HCT116 (cell line): ENCODE data around the gene PLCG2. TPM values are rescaled to one million over a fixed set of nuclear protein-coding genes. Genes with fewer than 3 reads are reported as not detected.

Source experiments
- ATAC-seq: fragments of 200-7000 bp; cut with Tn5 transposase; 2 replicates; pipeline ENCODE4 v1.9.1; 2020; ENCODE audit warnings: mild to moderate bottlenecking, moderate library complexity
- BruUV-seq: library from RNA; stranded (reverse); fragments of 400-500 nt; replicated peaks from 2 replicates; lab custom pipeline; 2021; lab: Mats Ljungman, UMichigan
- CTCF ChIA-PET: fragments of 300-600 bp; sonication (Branson Sonifier 250); formaldehyde crosslinking; loops from one replicate; lab custom pipeline; 2021; ENCODE audit warnings: antibody characterized with exemption; lab: Charles Lee
- POLR2A ChIA-PET: fragments of 300-600, 350-600 bp; sonication (Branson Sonifier 250); formaldehyde crosslinking; loops from one replicate; lab custom pipeline; 2021; ENCODE audit warnings: antibody characterized with exemption; lab: Charles Lee
- RAD21 ChIA-PET, 2 experiments: fragments of 300-600 bp; sonication (Branson Sonifier 250); formaldehyde crosslinking; loops; one replicate each; lab custom pipeline; 2023; ENCODE audit warnings: low total read pairs in 2 of 2; ENCODE audit not compliant: uncharacterized antibody in 2 of 2, unreplicated experiment in 2 of 2, low non-redundant PET in 1 of 2; lab: Charles Lee
- DNase-seq: peaks from one replicate; pipeline ENCODE4 v3.0.0-alpha.2; 2010; ENCODE audit warnings: low read depth, low spot score
- H2AFZ ChIP-seq: fragments of 200-600 bp; shearing (Covaris generic), sonication (generic); 2 replicates; pipeline ENCODE4 v1.6.1; 2017; ENCODE audit warnings: low read depth, mixed run types, mixed read lengths, antibody characterized with exemption, low read length; ENCODE audit not compliant: poor library complexity, severe bottlenecking
- H3K27ac ChIP-seq: 2 replicates; pipeline ENCODE4 v1.5.1; 2012; ENCODE audit warnings: low read depth, low read length
- H3K27me3 ChIP-seq: fragments of 200-600 bp; sonication (generic); 2 replicates; pipeline ENCODE4 v1.6.1; 2016; ENCODE audit warnings: mixed run types, low read length, mixed read lengths; ENCODE audit not compliant: insufficient read depth
- H3K36me3 ChIP-seq, 2 experiments: fragments of 200-500 bp in 1 of 2; fragments of 200-600 bp in 1 of 2; sonication (Bioruptor generic) in 1 of 2; sonication (generic) in 1 of 2; 2 replicates each; pipeline versions ENCODE4 v1.5.1 to v1.6.1; 2014 to 2016; ENCODE audit warnings: low read length in 2 of 2, inconsistent platforms in 1 of 2, mixed read lengths in 1 of 2, mixed run types in 1 of 2; ENCODE audit not compliant: insufficient read depth in 2 of 2, control insufficient read depth in 1 of 2
- H3K4me1 ChIP-seq, 2 experiments: fragments of 200-600 bp in 1 of 2; sonication (generic) in 1 of 2; 2 replicates each; pipeline versions ENCODE4 v1.5.1 to v1.6.1; 2012 to 2017; ENCODE audit warnings: low read length in 2 of 2, inconsistent platforms in 1 of 2, mild to moderate bottlenecking in 1 of 2, mixed read lengths in 1 of 2, mixed run types in 1 of 2, moderate library complexity in 1 of 2; ENCODE audit not compliant: insufficient read depth in 2 of 2, control insufficient read depth in 1 of 2
- H3K4me2 ChIP-seq: fragments of 200-600 bp; sonication (generic); 2 replicates; pipeline ENCODE4 v1.6.1; 2017; ENCODE audit warnings: mixed run types, low read length, mixed read lengths
- H3K4me3 ChIP-seq, 2 experiments: fragments of 200-600 bp in 1 of 2; sonication (generic) in 1 of 2; replicated peaks in 1 of 2; 2 replicates each; pipeline ENCODE4 v1.5.1; 2011 to 2016; ENCODE audit warnings: low read length in 2 of 2, control low read depth in 1 of 2, low read depth in 1 of 2, mild to moderate bottlenecking in 1 of 2, mixed read lengths in 1 of 2, mixed run types in 1 of 2
- H3K79me2 ChIP-seq: fragments of 200-600 bp; sonication (generic); 2 replicates; pipeline ENCODE4 v1.6.1; 2017; ENCODE audit warnings: mild to moderate bottlenecking, mixed run types, low read length, moderate library complexity, mixed read lengths; ENCODE audit not compliant: insufficient read depth
- H3K9ac ChIP-seq: fragments of 200-600 bp; sonication (generic); 2 replicates; pipeline ENCODE4 v1.6.1; 2016; ENCODE audit warnings: low read length, mixed read lengths
- H3K9me2 ChIP-seq: fragments of 200-600 bp; sonication (generic), shearing (Covaris generic); 2 replicates; pipeline ENCODE4 v1.6.1; 2017; ENCODE audit warnings: mixed run types, mild to moderate bottlenecking, moderate library complexity; ENCODE audit not compliant: insufficient read depth
- H3K9me3 ChIP-seq, 2 experiments: fragments of 200-500 bp in 1 of 2; fragments of 200-600 bp in 1 of 2; sonication (Bioruptor generic) in 1 of 2; sonication (generic) in 1 of 2; 2 replicates each; pipeline ENCODE4 v1.6.1; 2014 to 2017; ENCODE audit warnings: low read length in 2 of 2, mixed read lengths in 2 of 2, inconsistent platforms in 1 of 2, low read depth in 1 of 2, mild to moderate bottlenecking in 1 of 2, mixed run types in 1 of 2, moderate library complexity in 1 of 2; ENCODE audit not compliant: control insufficient read depth in 1 of 2, insufficient read depth in 1 of 2
- H4K20me1 ChIP-seq: fragments of 200-600 bp; sonication (generic), shearing (Covaris generic); 2 replicates; pipeline ENCODE4 v1.6.1; 2017; ENCODE audit warnings: mixed run types, mild to moderate bottlenecking, moderate library complexity; ENCODE audit not compliant: insufficient read depth
- ATF3 ChIP-seq: IDR thresholded peaks from 2 replicates; pipeline ENCODE4 v1.6.1; 2012
- CBX3 ChIP-seq: IDR thresholded peaks from 2 replicates; pipeline ENCODE4 v1.6.1; 2012; ENCODE audit warnings: low read depth
- CEBPB ChIP-seq: IDR thresholded peaks from 2 replicates; pipeline ENCODE4 v1.6.1; 2012; ENCODE audit warnings: low read depth
- ELF1 ChIP-seq: IDR thresholded peaks from 2 replicates; pipeline ENCODE4 v1.6.1; 2012; ENCODE audit warnings: low read depth, borderline replicate concordance
- EZH2 ChIP-seq: fragments of 200-600 bp; sonication (generic); IDR thresholded peaks from 2 replicates; pipeline ENCODE4 v1.6.1; 2017; ENCODE audit warnings: antibody characterized with exemption, mixed run types
- EZH2phosphoT487 ChIP-seq: fragments of 200-600 bp; IDR thresholded peaks from 2 replicates; pipeline ENCODE4 v1.6.1; 2018; ENCODE audit warnings: antibody characterized with exemption, borderline replicate concordance
- FOSL1 ChIP-seq: IDR thresholded peaks from 2 replicates; pipeline ENCODE4 v1.6.1; 2012; ENCODE audit warnings: low read depth
- JUND ChIP-seq: IDR thresholded peaks from 2 replicates; pipeline ENCODE4 v1.6.1; 2012
- MAX ChIP-seq: IDR thresholded peaks from 2 replicates; pipeline ENCODE4 v1.6.1; 2012
- POLR2AphosphoS5 ChIP-seq: IDR thresholded peaks from 2 replicates; pipeline ENCODE4 v1.6.1; 2011; ENCODE audit warnings: mild to moderate bottlenecking, low read depth, low read length, moderate library complexity
- RAD21 ChIP-seq: IDR thresholded peaks from 2 replicates; pipeline ENCODE4 v1.6.1; 2012; ENCODE audit warnings: low read depth, mild to moderate bottlenecking
- SIN3A ChIP-seq: IDR thresholded peaks from 2 replicates; pipeline ENCODE4 v1.6.1; 2012; ENCODE audit warnings: low read depth
- SP1 ChIP-seq: IDR thresholded peaks from 2 replicates; pipeline ENCODE4 v1.6.1; 2012; ENCODE audit warnings: low read depth
- SRF ChIP-seq: IDR thresholded peaks from 2 replicates; pipeline ENCODE4 v1.6.1; 2012; ENCODE audit warnings: low read depth
- TCF7L2 ChIP-seq: IDR thresholded peaks from 2 replicates; pipeline ENCODE4 v1.7.0; 2011; ENCODE audit warnings: borderline replicate concordance, inconsistent platforms; ENCODE audit not compliant: insufficient read depth, insufficient read length; ENCODE audit errors: extremely low read depth
- YY1 ChIP-seq: IDR thresholded peaks from 2 replicates; pipeline ENCODE4 v1.6.1; 2011; ENCODE audit warnings: low read length, low read depth, moderate library complexity, mild to moderate bottlenecking; ENCODE audit not compliant: insufficient replicate concordance; ENCODE audit errors: extremely low read depth
- ZBTB33 ChIP-seq: IDR thresholded peaks from 2 replicates; pipeline ENCODE4 v1.6.1; 2011; ENCODE audit warnings: mild to moderate bottlenecking, low read length, moderate library complexity; ENCODE audit not compliant: insufficient replicate concordance; ENCODE audit errors: extremely low read depth
- ZNF274 ChIP-seq: fragments of 200-500 bp; sonication (Bioruptor generic); IDR thresholded peaks from 2 replicates; pipeline ENCODE4 v1.6.1; 2014; ENCODE audit warnings: mild to moderate bottlenecking, low read depth, low read length, inconsistent platforms
- intact Hi-C: fragments of 100-400 bp; cut with micrococcal nuclease; formaldehyde crosslinking; loops from 2 replicates; pipeline ENCODE4 v1.10.0; 2022
- total RNA-seq: library from RNA; stranded (reverse); gene quantifications from one replicate; pipeline ENCODE4 v1.2.1, GENCODE V29; 2021; ENCODE audit not compliant: unreplicated experiment

The PLCG2 gene
- total RNA-seq, 1 experiment from 2014 or later: 31.2 TPM

- Histone ChIP-seq H2AFZ (no peak overlapping the region), H3K9ac (no peak overlapping the region), H3K36me3 (no peaks in the 10 kb centered on the region), H3K27ac (no peak overlapping the region), H3K4me2 (no peak overlapping the region), H3K27me3 (no peaks in the 10 kb centered on the region), H3K4me3 (no peak overlapping the region), H3K9me2 (no peaks in the 10 kb centered on the region), H3K9me3 (no peaks in the 10 kb centered on the region), H4K20me1 (0 out of 2 replicates have a peak, but pooled peaks cover 4% of the 10 kb centered on the region), H3K4me1 (no peaks in the 10 kb centered on the region), H3K79me2 (peaks cover 4% of the 10 kb centered on the region; the same call in 1 of the 2 replicates)
- no TSS peak for BruUV-seq
- ATAC-seq (peak; percentile 56; the same call in 1 of the 2 replicates), DNase-seq (no peak)
- POLR2A ChIA-PET: no interaction called here
- CTCF ChIA-PET: no interaction called here
- no peak for TF ChIP-seq JUND
- no peak for TF ChIP-seq SRF
- TF ChIP-seq ATF3: no peak
- TF ChIP-seq SP1: no peak
- TF ChIP-seq EZH2phosphoT487: no peak
- RAD21 ChIA-PET: no interaction called here
- intact Hi-C loops: no loop called here
These were observed 30.5 kb downstream of the PLCG2 start for GRCh38 chr16:81809567-81809966.

- Histone ChIP-seq H4K20me1 (0 out of 2 replicates have a peak, but pooled peaks cover 4% of the 10 kb centered on the region), H3K4me3 (no peak overlapping the region), H2AFZ (no peak overlapping the region), H3K36me3 (no peaks in the 10 kb centered on the region), H3K9me2 (no peaks in the 10 kb centered on the region), H3K9ac (no peak overlapping the region), H3K4me1 (no peaks in the 10 kb centered on the region), H3K27ac (no peak overlapping the region), H3K9me3 (no peaks in the 10 kb centered on the region), H3K27me3 (no peaks in the 10 kb centered on the region), H3K4me2 (no peak overlapping the region), H3K79me2 (peaks cover 4% of the 10 kb centered on the region; the same call in 1 of the 2 replicates)
- RAD21 ChIA-PET: no interaction called here
- intact Hi-C loops: no loop called here
- DNase-seq: no peak
- peak; percentile 31; the same call in 1 of the 2 replicates for ATAC-seq
- POLR2A ChIA-PET: no interaction called here
- CTCF ChIA-PET: no interaction called here
- BruUV-seq: no TSS peak
- TF ChIP-seq CEBPB (no peak), MAX (no peak), CBX3 (no peak), ZNF274 (no peak), EZH2phosphoT487 (no peak), ATF3 (no peak), POLR2AphosphoS5 (no peak), RAD21 (no peak), YY1 (no peak), ELF1 (no peak), TCF7L2 (no peak), SRF (no peak), FOSL1 (no peak), JUND (no peak), SP1 (no peak), ZBTB33 (no peak), SIN3A (no peak), EZH2 (no peak)
These were observed 31.3 kb downstream of the PLCG2 start for GRCh38 chr16:81810361-81810760.
